ENCODE results near the gene HYCC1.

DNA sequence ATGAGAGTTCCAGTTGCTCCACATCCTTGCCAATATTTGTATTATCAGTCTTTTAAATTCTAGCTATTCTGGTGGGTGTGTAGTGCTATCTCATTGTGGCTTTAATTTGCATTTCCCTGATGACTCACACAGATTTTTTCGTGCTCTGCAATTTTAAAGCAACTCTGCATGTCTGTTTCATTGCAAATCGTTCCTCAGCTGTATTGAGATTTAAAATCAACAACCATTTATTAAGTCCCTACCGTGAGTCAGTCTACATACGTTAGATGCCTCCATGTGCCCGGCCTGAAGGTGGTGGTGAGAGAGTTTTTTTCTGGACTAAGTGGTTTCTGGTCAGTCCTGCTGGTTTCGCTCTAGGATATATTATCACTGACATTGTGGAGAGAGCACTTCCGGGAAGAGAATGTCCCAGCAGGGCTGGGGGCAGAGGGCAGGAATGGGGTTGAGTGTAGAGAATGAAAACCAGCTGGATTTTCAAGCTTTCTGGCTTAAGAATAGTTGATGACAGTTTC, 8.4 kb upstream of the HYCC1 start:
- TF ChIP-seq FOXK1 (CRISPR knock-in tag; IDR thresholded peaks at IDR 0.05), result no peak
- TF ChIP-seq, protein P1, sequence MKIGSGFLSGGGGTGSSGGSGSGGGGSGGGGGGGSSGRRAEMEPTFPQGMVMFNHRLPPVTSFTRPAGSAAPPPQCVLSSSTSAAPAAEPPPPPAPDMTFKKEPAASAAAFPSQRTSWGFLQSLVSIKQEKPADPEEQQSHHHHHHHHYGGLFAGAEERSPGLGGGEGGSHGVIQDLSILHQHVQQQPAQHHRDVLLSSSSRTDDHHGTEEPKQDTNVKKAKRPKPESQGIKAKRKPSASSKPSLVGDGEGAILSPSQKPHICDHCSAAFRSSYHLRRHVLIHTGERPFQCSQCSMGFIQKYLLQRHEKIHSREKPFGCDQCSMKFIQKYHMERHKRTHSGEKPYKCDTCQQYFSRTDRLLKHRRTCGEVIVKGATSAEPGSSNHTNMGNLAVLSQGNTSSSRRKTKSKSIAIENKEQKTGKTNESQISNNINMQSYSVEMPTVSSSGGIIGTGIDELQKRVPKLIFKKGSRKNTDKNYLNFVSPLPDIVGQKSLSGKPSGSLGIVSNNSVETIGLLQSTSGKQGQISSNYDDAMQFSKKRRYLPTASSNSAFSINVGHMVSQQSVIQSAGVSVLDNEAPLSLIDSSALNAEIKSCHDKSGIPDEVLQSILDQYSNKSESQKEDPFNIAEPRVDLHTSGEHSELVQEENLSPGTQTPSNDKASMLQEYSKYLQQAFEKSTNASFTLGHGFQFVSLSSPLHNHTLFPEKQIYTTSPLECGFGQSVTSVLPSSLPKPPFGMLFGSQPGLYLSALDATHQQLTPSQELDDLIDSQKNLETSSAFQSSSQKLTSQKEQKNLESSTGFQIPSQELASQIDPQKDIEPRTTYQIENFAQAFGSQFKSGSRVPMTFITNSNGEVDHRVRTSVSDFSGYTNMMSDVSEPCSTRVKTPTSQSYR (CRISPR knock-in tag; IDR thresholded peaks at IDR 0.05), result no peak
- TF ChIP-seq, protein P2, sequence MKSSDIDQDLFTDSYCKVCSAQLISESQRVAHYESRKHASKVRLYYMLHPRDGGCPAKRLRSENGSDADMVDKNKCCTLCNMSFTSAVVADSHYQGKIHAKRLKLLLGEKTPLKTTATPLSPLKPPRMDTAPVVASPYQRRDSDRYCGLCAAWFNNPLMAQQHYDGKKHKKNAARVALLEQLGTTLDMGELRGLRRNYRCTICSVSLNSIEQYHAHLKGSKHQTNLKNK (CRISPR knock-in tag; IDR thresholded peaks at IDR 0.05), result no peak

Measured in WTC11 (cell line).